ENCODE measurements around the gene AUTS2.

DNA sequence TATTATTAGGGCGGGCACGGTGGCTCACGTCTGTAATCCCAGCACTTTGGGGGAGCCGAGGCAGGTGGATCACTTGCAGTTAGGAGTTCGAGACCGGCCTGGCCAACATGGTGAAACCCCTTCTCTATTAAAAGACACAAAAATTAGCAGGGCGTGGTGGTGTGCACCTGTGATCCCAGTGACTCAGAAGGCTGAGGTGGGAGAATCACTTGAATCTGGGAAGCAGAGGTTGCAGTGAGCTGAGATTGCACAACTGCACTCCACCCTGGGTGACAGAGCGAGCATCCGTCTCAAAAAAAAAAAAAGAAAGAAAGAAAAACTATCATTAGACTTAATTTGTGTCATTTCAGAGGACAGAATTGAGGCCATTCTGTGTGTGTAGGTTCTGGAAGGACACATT is 780.9 kb downstream of the AUTS2 start:
- TF ChIP-seq, protein P1, sequence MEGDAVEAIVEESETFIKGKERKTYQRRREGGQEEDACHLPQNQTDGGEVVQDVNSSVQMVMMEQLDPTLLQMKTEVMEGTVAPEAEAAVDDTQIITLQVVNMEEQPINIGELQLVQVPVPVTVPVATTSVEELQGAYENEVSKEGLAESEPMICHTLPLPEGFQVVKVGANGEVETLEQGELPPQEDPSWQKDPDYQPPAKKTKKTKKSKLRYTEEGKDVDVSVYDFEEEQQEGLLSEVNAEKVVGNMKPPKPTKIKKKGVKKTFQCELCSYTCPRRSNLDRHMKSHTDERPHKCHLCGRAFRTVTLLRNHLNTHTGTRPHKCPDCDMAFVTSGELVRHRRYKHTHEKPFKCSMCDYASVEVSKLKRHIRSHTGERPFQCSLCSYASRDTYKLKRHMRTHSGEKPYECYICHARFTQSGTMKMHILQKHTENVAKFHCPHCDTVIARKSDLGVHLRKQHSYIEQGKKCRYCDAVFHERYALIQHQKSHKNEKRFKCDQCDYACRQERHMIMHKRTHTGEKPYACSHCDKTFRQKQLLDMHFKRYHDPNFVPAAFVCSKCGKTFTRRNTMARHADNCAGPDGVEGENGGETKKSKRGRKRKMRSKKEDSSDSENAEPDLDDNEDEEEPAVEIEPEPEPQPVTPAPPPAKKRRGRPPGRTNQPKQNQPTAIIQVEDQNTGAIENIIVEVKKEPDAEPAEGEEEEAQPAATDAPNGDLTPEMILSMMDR (IDR thresholded peaks at IDR 0.05), result no peak
- no peak for TF ChIP-seq EP300 (IDR thresholded peaks at IDR 0.05)
- no peak for TF ChIP-seq POLR2AphosphoS5 (IDR thresholded peaks at IDR 0.05)
- TF ChIP-seq POLR2A (IDR thresholded peaks at IDR 0.05), result no peak
